Psoas muscle (tissue), 8 donors: Measurements from ENCODE around the gene SMO. TPM values are rescaled to one million over a fixed set of nuclear protein-coding genes. Genes with fewer than 3 reads are reported as not detected.
A peak's percentile ranks its signal among the peaks of the same experiment; 100 is the strongest.

ENCODE experiments used
- ATAC-seq, 4 donors: fragments of 200-7000 bp; cut with Tn5 transposase; one replicate each; pipeline ENCODE4 v1.9.1; 2020; ENCODE audit warnings: moderate library complexity in 3 of 4, mild to moderate bottlenecking in 2 of 4
- DNase-seq, 2 donors: peaks; one replicate each; pipeline ENCODE4 v3.0.0-alpha.2; 2020
- H3K27ac ChIP-seq: fragments of 200-600 bp; one replicate; pipeline ENCODE4 v1.8.0; 2022
- H3K27me3 ChIP-seq, 3 donors: fragments of 200-600 bp in 1 of 3; one replicate each; pipeline versions ENCODE4 v1.6.1 to v1.8.0; 2013 to 2022; ENCODE audit warnings: low read length in 2 of 3, mild to moderate bottlenecking in 2 of 3, moderate library complexity in 1 of 3; ENCODE audit not compliant: insufficient read depth in 3 of 3
- H3K36me3 ChIP-seq, 2 donors: fragments of 200-600 bp in 1 of 2; one replicate each; pipeline versions ENCODE4 v1.6.1 to v1.8.0; 2013 to 2022; ENCODE audit warnings: low read depth in 1 of 2, mild to moderate bottlenecking in 1 of 2, moderate library complexity in 1 of 2; ENCODE audit not compliant: insufficient read depth in 1 of 2
- H3K4me1 ChIP-seq: fragments of 200-600 bp; one replicate; pipeline ENCODE4 v1.8.0; 2022
- H3K4me3 ChIP-seq: fragments of 200-600 bp; one replicate; pipeline ENCODE4 v1.8.0; 2022; ENCODE audit warnings: mild to moderate bottlenecking
- H3K9me3 ChIP-seq: fragments of 200-600 bp; one replicate; pipeline ENCODE4 v1.8.0; 2022
- WGBS, 3 donors: extraction: QIAGEN DNeasy Blood & Tissue Kit; methylation state at CpG; one replicate each; pipeline versions ENCODE4 v1.1.6 to v1.1.7; 2013; 5-methylcytosine and 5-hydroxymethylcytosine counted together
- intact Hi-C, 2 donors: fragments of 100-400 bp; cut with DNase I; formaldehyde crosslinking; loops; one replicate each; pipeline versions ENCODE4 v1.11.0 to v1.14.2; 2022
- polyA plus RNA-seq, 3 donors: library from polyadenylated mRNA; stranded (reverse); fragments of 200-250 nt; gene quantifications; one replicate each; pipeline ENCODE4 v1.2.3, GENCODE V29; 2013
- total RNA-seq, 4 donors: library from RNA; stranded (reverse); fragmentation: NEBNext Ultra II Directional in 2 of 4; extraction: Animal tissue kit (Norgen Biotek cat#: 25700) in 2 of 4; gene quantifications; one replicate each; pipeline versions ENCODE4 v1.2.1 to v1.2.4, GENCODE V29; 2021 to 2023
- TF ChIP-seq, protein P1 (sequence below): fragments of 200-600 bp; IDR thresholded peaks from one replicate; pipeline ENCODE4 v1.8.0; 2022; ENCODE audit warnings: antibody characterized with exemption
- donor health status: healthy with polysubstance abuse.
- donor health status: DM: no; HTN: no; CAD: no; lungs with moderate emphysema.
- donor health status: Bipolar disorder and iron deficiency.
- donor health status: healthy.
- donor health status: DM: yes; HTN: yes; CAD: no.
- donor health status: DM: no; HTN: no; CAD: no.
- donor health status: DM: no; HTN: no; CAD: no.
- donor health status: DM: yes; HTN: yes; CAD: no.

SMO gene
- total and polyA plus RNA-seq, 7 donors = 0.52 to 6.0 (median 1.4) TPM

DNA sequence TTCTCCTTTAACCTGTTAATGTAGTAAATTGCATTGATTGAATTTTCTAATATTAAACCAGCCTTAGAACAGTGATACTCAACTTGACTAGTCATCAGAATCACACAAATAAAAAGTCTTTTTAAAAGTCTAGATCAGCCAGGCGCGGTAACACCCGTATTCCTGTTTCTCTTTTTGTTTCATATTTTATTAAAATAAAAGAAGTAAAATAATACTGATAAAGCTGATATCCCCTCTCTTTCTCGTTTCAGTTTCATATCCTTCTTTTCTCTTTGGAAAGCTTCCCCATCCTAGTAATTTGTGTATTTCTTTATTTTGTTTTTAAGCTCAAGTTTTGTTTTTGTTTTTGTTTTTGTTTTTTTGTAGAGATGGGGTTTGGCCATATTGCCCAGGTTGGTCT, 9.3 kb downstream of the SMO start:
- no peak for DNase-seq
- WGBS, 3 donors = 82 to 92% (median 91%) methylated on average over 4 of the region's 4 CpGs
- Histone ChIP-seq H3K27ac (no peak overlapping the region), H3K36me3 (no peaks in the 10 kb centered on the region), H3K4me3 (no peak overlapping the region), H3K27me3 (no peaks in the 10 kb centered on the region), H3K9me3 (no peaks in the 10 kb centered on the region), H3K4me1 (no peaks in the 10 kb centered on the region)
- intact Hi-C loops = no loop called here
- ATAC-seq = no peak
- TF ChIP-seq, protein P1, sequence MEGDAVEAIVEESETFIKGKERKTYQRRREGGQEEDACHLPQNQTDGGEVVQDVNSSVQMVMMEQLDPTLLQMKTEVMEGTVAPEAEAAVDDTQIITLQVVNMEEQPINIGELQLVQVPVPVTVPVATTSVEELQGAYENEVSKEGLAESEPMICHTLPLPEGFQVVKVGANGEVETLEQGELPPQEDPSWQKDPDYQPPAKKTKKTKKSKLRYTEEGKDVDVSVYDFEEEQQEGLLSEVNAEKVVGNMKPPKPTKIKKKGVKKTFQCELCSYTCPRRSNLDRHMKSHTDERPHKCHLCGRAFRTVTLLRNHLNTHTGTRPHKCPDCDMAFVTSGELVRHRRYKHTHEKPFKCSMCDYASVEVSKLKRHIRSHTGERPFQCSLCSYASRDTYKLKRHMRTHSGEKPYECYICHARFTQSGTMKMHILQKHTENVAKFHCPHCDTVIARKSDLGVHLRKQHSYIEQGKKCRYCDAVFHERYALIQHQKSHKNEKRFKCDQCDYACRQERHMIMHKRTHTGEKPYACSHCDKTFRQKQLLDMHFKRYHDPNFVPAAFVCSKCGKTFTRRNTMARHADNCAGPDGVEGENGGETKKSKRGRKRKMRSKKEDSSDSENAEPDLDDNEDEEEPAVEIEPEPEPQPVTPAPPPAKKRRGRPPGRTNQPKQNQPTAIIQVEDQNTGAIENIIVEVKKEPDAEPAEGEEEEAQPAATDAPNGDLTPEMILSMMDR = no peak

DNA sequence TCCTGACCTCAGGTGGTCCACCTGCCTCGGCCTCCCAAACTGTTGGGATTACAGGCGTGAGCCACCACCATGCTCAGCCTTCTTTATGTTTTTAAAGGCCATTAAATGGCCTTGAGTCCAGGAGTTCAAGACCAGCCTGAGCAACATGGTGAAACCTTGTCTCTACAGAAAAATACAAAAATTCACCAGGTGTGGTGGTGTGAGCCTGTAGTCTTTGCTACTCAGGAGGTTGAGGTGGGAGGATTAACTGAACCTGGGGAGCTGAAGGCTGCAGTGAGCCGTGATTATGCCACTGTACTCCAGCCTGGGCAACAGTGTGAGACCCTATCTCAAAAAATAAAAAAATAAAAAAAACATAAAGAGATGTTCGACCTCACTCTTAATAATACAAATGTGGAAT, 11.0 kb downstream of the SMO start:
- intact Hi-C loops = no loop called here

DNA sequence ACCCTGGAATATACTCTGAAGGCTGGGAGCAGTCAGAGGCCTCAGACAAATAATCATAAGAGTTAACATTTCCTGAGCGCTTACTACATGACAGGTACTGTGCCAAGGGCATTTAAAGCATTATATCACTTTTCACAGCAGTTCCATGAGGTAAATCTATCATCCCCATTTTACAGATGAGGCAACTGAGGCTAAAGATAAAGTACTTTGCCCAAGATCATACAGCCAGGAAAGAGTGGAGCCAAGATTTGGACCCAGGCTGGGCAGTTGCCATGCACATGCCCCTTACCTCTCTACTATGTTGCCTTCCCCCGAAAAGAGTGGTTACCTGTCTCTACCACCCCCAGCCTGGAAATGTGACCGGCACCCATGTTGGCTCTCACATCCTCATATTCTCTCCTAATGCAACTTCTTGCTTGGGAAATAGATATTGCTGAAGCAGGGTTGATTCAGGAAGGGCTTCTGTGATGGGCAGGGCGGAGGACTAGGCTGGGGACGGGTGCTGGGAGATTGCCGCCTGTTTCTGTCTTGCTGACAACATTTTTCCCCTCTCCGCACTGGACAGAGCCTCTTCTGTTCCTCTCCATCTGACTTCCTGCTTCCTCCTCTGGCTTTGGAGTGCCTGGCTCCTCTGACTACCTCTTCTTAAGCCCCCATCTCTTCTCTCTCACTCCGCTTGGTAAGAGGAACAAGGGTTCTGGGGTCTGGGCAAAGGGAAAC, 13.8 kb downstream of the SMO start:
- Histone ChIP-seq H3K27ac (no peak overlapping the region), H3K36me3 (peaks cover 0 to 14% of the 10 kb centered on the region in 2 donors), H3K27me3 (no peaks in the 10 kb centered on the region), H3K9me3 (no peaks in the 10 kb centered on the region), H3K4me1 (no peaks in the 10 kb centered on the region), H3K4me3 (no peak overlapping the region)
- TF ChIP-seq, protein P1 = no peak
- 79 to 86% (median 85%) methylated on average over 8 of the region's 8 CpGs for WGBS, 3 donors
- DNase-seq (no peak), ATAC-seq (peak in 1 of 4 donors; percentile 40)
- intact Hi-C loops = no loop called here

More for the DNA sequence above, 11.0 kb downstream of the SMO start:
- ATAC-seq (no peak), DNase-seq (no peak)
- no peaks in the 10 kb centered on the region for H3K4me1 ChIP-seq
- H3K27ac ChIP-seq = no peak overlapping the region
- TF ChIP-seq, protein P1 = no peak
- no peaks in the 10 kb centered on the region for H3K9me3 ChIP-seq
- no peaks in the 10 kb centered on the region for H3K36me3 ChIP-seq
- H3K4me3 ChIP-seq = no peak overlapping the region
- 97 to 99% (median 98%) methylated on average over 4 of the region's 4 CpGs for WGBS, 3 donors
- no peaks in the 10 kb centered on the region for H3K27me3 ChIP-seq

DNA sequence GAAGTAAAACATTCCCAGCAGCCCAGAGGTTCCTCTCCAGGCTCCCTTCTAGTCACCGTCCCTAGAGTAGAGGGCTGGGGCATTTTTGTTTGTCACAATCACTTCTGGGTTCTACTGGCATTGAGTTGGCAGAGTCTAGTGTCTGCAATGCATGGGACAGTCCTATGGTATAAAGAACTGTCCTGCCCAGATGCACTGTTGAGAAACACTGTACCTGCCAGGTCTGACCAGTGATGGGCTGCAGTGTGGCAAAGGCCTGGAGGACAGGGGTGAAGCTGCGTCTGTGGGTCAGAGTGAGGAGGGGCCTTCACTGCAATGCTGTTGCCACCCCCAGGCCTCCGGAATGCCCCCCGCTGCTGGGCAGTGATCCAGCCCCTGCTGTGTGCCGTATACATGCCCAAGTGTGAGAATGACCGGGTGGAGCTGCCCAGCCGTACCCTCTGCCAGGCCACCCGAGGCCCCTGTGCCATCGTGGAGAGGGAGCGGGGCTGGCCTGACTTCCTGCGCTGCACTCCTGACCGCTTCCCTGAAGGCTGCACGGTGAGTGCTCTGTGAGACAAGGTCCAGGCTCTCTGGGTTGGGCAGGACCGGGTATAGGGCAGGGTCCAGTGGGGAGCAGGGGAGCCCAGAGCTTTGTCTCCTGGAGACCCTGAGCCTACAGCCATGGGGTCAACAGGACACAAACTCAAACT, 14.8 kb downstream of the SMO start:
- DNase-seq = no peak
- Histone ChIP-seq H3K36me3 (peaks cover 0 to 14% of the 10 kb centered on the region in 2 donors), H3K9me3 (no peaks in the 10 kb centered on the region), H3K4me3 (no peak overlapping the region), H3K4me1 (no peaks in the 10 kb centered on the region), H3K27ac (no peak overlapping the region), H3K27me3 (no peaks in the 10 kb centered on the region)
- intact Hi-C loops = no loop called here
- no peak for ATAC-seq
- WGBS, 3 donors = 82 to 87% (median 85%) methylated on average over 14 of the region's 14 CpGs
- TF ChIP-seq, protein P1 = no peak
